ENCODE measurements around the gene CCDC12.
A peak's percentile ranks its signal among the peaks of the same experiment; 100 is the strongest.

CCDC12 gene

GRCh38 chr3:46976326-46977190 is at the start of gene CCDC12:
CCDC12 (minus strand) TSS chr3:46976745; CDS start chr3:46976732, 13 bp downstream.
- no peaks in the 10 kb centered on the region for H3K9me3 ChIP-seq (ENCODE audit: control insufficient read depth in 5 of 5, low read length in 5 of 5)
- peak within 1 kb of the TSS; percentile 56 to 96 (median 89) for H3K9ac ChIP-seq (ENCODE audit: low read length in 5 of 5)
- peaks cover 0 to 3% (median 0%) of the 10 kb centered on the region in 5 donors for H3K36me3 ChIP-seq (ENCODE audit: control insufficient read depth in 5 of 5, insufficient read depth in 5 of 5, low read length in 5 of 5)
- H3K27me3 ChIP-seq (ENCODE audit: control insufficient read depth in 5 of 5, insufficient read depth in 4 of 5, low read length in 5 of 5): no peaks in the 10 kb centered on the region
- H3K4me3 ChIP-seq (ENCODE audit: low read depth in 1 of 5, low read length in 5 of 5): peak within 1 kb of the TSS; percentile 79 to 98 (median 96)
- H3K4me1 ChIP-seq (ENCODE audit: control insufficient read depth in 5 of 5, insufficient read depth in 5 of 5, low read length in 5 of 5): peaks cover 11 to 67% (median 50%) of the 10 kb centered on the region in 5 donors
- H3K27ac ChIP-seq (ENCODE audit: low read depth, low read length): peak within 1 kb of the TSS; percentile 92

DNA sequence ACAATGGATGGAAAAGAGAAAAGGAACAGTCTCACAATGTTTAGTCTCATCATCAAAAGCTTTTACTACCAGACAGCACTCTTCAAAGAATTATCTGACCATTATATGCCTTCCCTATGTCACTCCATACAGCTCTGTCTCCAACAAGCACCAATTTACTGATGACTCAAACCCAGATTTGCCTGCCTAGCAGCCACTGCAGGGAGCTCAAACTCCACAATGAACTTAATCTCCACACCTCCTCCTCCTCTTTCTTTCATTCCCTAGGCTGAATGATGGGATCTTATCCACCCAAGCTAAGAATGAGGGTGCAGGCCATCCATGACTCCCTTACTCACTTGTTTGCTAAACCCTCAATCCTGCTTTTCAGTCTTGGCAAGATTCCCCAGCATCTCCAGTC is 48.4 kb upstream of the CCDC12 start:
- Histone ChIP-seq H3K4me3 (ENCODE audit: low read depth in 1 of 5, low read length in 5 of 5) (no peak overlapping the region), H3K36me3 (ENCODE audit: control insufficient read depth in 5 of 5, insufficient read depth in 5 of 5, low read length in 5 of 5) (peaks cover 3 to 18% (median 5%) of the 10 kb centered on the region in 5 donors), H3K9me3 (ENCODE audit: control insufficient read depth in 5 of 5, low read length in 5 of 5) (no peaks in the 10 kb centered on the region), H3K9ac (ENCODE audit: low read length in 5 of 5) (no peak overlapping the region), H3K27me3 (ENCODE audit: control insufficient read depth in 5 of 5, insufficient read depth in 4 of 5, low read length in 5 of 5) (no peaks in the 10 kb centered on the region), H3K4me1 (ENCODE audit: control insufficient read depth in 5 of 5, insufficient read depth in 5 of 5, low read length in 5 of 5) (peaks cover 0 to 12% (median 11%) of the 10 kb centered on the region in 5 donors), H3K27ac (ENCODE audit: low read depth, low read length) (no peak overlapping the region)

GRCh38 chr3:47022641-47023071 is 46.1 kb upstream of the CCDC12 start:
- Histone ChIP-seq H3K27me3 (ENCODE audit: control insufficient read depth in 5 of 5, insufficient read depth in 4 of 5, low read length in 5 of 5) (no peaks in the 10 kb centered on the region), H3K4me1 (ENCODE audit: control insufficient read depth in 5 of 5, insufficient read depth in 5 of 5, low read length in 5 of 5) (peaks cover 0 to 12% (median 11%) of the 10 kb centered on the region in 5 donors), H3K27ac (ENCODE audit: low read depth, low read length) (no peak overlapping the region), H3K9me3 (ENCODE audit: control insufficient read depth in 5 of 5, low read length in 5 of 5) (no peaks in the 10 kb centered on the region), H3K4me3 (ENCODE audit: low read depth in 1 of 5, low read length in 5 of 5) (no peak overlapping the region), H3K36me3 (ENCODE audit: control insufficient read depth in 5 of 5, insufficient read depth in 5 of 5, low read length in 5 of 5) (peaks cover 19 to 32% (median 21%) of the 10 kb centered on the region in 5 donors), H3K9ac (ENCODE audit: low read length in 5 of 5) (no peak overlapping the region)

DNA sequence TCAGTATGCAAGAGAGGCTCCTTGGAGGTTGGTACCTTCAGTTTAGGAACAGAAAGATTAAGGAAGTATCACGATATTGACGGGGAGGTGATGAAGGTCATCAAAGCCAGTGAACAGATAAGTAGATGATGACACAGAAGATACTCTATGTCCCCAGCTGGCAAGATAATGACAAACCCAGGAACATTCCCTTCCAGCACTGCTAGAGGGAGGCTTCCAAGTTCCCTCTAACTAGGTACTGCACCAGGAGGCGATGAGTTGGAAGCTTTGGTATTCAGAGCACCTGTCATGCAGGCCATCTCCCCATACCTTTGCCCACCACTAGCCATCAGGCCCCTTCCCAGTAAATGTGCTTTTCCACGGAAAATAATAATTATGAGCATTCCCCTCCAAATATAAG is 43.8 kb upstream of the CCDC12 start:
- no peak overlapping the region for H3K27ac ChIP-seq (ENCODE audit: low read depth, low read length)
- no peaks in the 10 kb centered on the region for H3K27me3 ChIP-seq (ENCODE audit: control insufficient read depth in 5 of 5, insufficient read depth in 4 of 5, low read length in 5 of 5)
- no peak overlapping the region for H3K9ac ChIP-seq (ENCODE audit: low read length in 5 of 5)
- H3K4me3 ChIP-seq (ENCODE audit: low read depth in 1 of 5, low read length in 5 of 5): no peak overlapping the region
- H3K4me1 ChIP-seq (ENCODE audit: control insufficient read depth in 5 of 5, insufficient read depth in 5 of 5, low read length in 5 of 5): peaks cover 0 to 12% (median 11%) of the 10 kb centered on the region in 5 donors
- no peaks in the 10 kb centered on the region for H3K9me3 ChIP-seq (ENCODE audit: control insufficient read depth in 5 of 5, low read length in 5 of 5)
- H3K36me3 ChIP-seq (ENCODE audit: control insufficient read depth in 5 of 5, insufficient read depth in 5 of 5, low read length in 5 of 5): peaks cover 25 to 49% (median 39%) of the 10 kb centered on the region in 5 donors

- Histone ChIP-seq H3K27me3 (ENCODE audit: control insufficient read depth in 5 of 5, insufficient read depth in 4 of 5, low read length in 5 of 5) (no peaks in the 10 kb centered on the region), H3K9ac (ENCODE audit: low read length in 5 of 5) (no peak overlapping the region), H3K36me3 (ENCODE audit: control insufficient read depth in 5 of 5, insufficient read depth in 5 of 5, low read length in 5 of 5) (peaks cover 25 to 55% (median 42%) of the 10 kb centered on the region in 5 donors), H3K4me3 (ENCODE audit: low read depth in 1 of 5, low read length in 5 of 5) (no peak overlapping the region), H3K9me3 (ENCODE audit: control insufficient read depth in 5 of 5, low read length in 5 of 5) (no peaks in the 10 kb centered on the region), H3K27ac (ENCODE audit: low read depth, low read length) (no peak overlapping the region), H3K4me1 (ENCODE audit: control insufficient read depth in 5 of 5, insufficient read depth in 5 of 5, low read length in 5 of 5) (peaks cover 0 to 10% (median 9%) of the 10 kb centered on the region in 5 donors)
Observed at GRCh38 chr3:47019201-47019600, 42.7 kb upstream of the CCDC12 start.

GRCh38 chr3:47018269-47018611 is 41.7 kb upstream of the CCDC12 start:
- Histone ChIP-seq H3K36me3 (ENCODE audit: control insufficient read depth in 5 of 5, insufficient read depth in 5 of 5, low read length in 5 of 5) (peaks cover 23 to 62% (median 46%) of the 10 kb centered on the region in 5 donors), H3K4me3 (ENCODE audit: low read depth in 1 of 5, low read length in 5 of 5) (no peak overlapping the region), H3K4me1 (ENCODE audit: control insufficient read depth in 5 of 5, insufficient read depth in 5 of 5, low read length in 5 of 5) (peaks cover 0 to 10% (median 9%) of the 10 kb centered on the region in 5 donors)

DNA sequence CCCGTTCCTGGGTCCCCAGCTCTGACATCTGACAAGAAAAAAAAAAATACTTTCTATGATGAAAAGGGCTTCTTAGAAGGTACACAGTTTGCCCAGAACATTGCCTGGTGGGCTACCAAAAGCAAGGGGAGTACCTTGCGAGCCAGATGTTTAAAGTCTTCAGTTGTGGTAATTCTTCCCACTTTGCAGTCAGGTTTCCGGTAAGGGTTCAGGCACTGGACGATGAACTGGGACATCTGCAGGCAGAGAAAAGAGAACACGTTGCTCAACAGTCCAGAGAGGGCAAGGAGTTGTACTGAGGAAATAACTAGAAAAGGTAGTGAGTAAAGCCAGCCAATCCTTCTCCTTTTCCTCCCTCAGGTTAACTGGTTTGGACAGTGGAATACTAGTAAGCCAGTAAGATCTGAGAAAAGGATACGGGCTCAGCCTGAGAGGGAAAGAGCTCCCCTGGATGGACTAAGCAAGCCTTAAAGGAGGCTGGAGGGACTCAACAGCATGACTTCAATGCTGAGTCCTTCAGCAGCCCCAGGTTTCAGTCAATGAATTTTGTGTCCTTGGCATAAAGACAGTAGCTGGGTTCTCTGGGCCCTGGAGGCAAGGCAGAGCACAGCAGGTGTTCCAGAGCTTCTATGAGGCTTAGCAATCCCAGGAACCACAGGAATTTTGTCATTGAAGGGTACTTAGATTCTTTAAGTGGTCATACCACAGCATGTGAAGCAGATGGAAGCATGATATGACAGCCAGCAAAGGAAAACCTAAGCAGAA is 41.1 kb upstream of the CCDC12 start:
- Histone ChIP-seq H3K4me1 (ENCODE audit: control insufficient read depth in 5 of 5, insufficient read depth in 5 of 5, low read length in 5 of 5) (peaks cover 0 to 7% (median 6%) of the 10 kb centered on the region in 5 donors), H3K4me3 (ENCODE audit: low read depth in 1 of 5, low read length in 5 of 5) (no peak overlapping the region), H3K9ac (ENCODE audit: low read length in 5 of 5) (no peak overlapping the region), H3K27ac (ENCODE audit: low read depth, low read length) (no peak overlapping the region), H3K36me3 (ENCODE audit: control insufficient read depth in 5 of 5, insufficient read depth in 5 of 5, low read length in 5 of 5) (peaks cover 23 to 68% (median 50%) of the 10 kb centered on the region in 5 donors), H3K27me3 (ENCODE audit: control insufficient read depth in 5 of 5, insufficient read depth in 4 of 5, low read length in 5 of 5) (no peaks in the 10 kb centered on the region), H3K9me3 (ENCODE audit: control insufficient read depth in 5 of 5, low read length in 5 of 5) (no peaks in the 10 kb centered on the region)

More at GRCh38 chr3:47018269-47018611, 41.7 kb upstream of the CCDC12 start:
- no peak overlapping the region for H3K9ac ChIP-seq (ENCODE audit: low read length in 5 of 5)
- H3K9me3 ChIP-seq (ENCODE audit: control insufficient read depth in 5 of 5, low read length in 5 of 5): no peaks in the 10 kb centered on the region
- no peak overlapping the region for H3K27ac ChIP-seq (ENCODE audit: low read depth, low read length)
- H3K27me3 ChIP-seq (ENCODE audit: control insufficient read depth in 5 of 5, insufficient read depth in 4 of 5, low read length in 5 of 5): no peaks in the 10 kb centered on the region

DNA sequence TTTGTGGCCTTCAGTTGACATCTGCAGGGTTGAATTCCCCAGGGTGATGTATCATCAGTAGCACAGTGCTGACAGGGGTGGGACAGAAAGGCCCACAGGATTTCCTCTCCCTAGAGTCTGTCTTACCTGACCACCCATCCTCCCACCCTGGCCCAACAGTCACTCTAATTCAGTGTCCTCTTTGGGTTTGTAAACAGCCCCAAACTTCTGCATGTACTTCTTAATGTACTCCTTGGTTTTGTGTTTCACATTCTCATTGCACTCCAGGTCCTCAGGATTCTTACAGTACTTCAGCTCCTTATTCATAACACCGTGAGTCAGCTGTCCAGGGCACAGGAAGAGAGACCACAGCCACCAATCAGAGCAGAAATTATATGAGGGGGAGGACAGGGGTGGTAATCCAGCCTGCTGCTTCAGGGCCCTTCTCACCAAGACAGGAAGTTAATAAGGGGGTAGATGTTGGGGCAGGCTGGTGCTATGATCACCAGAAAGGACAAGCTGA is 40.4 kb upstream of the CCDC12 start:
- Histone ChIP-seq H3K9ac (ENCODE audit: low read length in 5 of 5) (no peak overlapping the region), H3K36me3 (ENCODE audit: control insufficient read depth in 5 of 5, insufficient read depth in 5 of 5, low read length in 5 of 5) (peaks cover 23 to 72% (median 52%) of the 10 kb centered on the region in 5 donors), H3K27me3 (ENCODE audit: control insufficient read depth in 5 of 5, insufficient read depth in 4 of 5, low read length in 5 of 5) (no peaks in the 10 kb centered on the region), H3K27ac (ENCODE audit: low read depth, low read length) (no peak overlapping the region), H3K4me3 (ENCODE audit: low read depth in 1 of 5, low read length in 5 of 5) (no peak overlapping the region), H3K4me1 (ENCODE audit: control insufficient read depth in 5 of 5, insufficient read depth in 5 of 5, low read length in 5 of 5) (peaks cover 0 to under 1% (median 0%) of the 10 kb centered on the region in 5 donors), H3K9me3 (ENCODE audit: control insufficient read depth in 5 of 5, low read length in 5 of 5) (no peaks in the 10 kb centered on the region)

- Histone ChIP-seq H3K36me3 (ENCODE audit: control insufficient read depth in 5 of 5, insufficient read depth in 5 of 5, low read length in 5 of 5) (peaks cover 23 to 72% (median 52%) of the 10 kb centered on the region in 5 donors), H3K27ac (ENCODE audit: low read depth, low read length) (no peak overlapping the region), H3K4me3 (ENCODE audit: low read depth in 1 of 5, low read length in 5 of 5) (no peak overlapping the region), H3K27me3 (ENCODE audit: control insufficient read depth in 5 of 5, insufficient read depth in 4 of 5, low read length in 5 of 5) (no peaks in the 10 kb centered on the region), H3K4me1 (ENCODE audit: control insufficient read depth in 5 of 5, insufficient read depth in 5 of 5, low read length in 5 of 5) (no peaks in the 10 kb centered on the region), H3K9ac (ENCODE audit: low read length in 5 of 5) (no peak overlapping the region), H3K9me3 (ENCODE audit: control insufficient read depth in 5 of 5, low read length in 5 of 5) (no peaks in the 10 kb centered on the region)
Observed at GRCh38 chr3:47016086-47016933, 39.8 kb upstream of the CCDC12 start.

All from subcutaneous abdominal adipose tissue (tissue), 5 donors.